GM23338 (cell line): ENCODE data around the gene IKZF3. TPM values are rescaled to one million over a fixed set of nuclear protein-coding genes. Genes with fewer than 3 reads are reported as not detected.

Source experiments
- ATAC-seq: fragments of 200-7000 bp; cut with Tn5 transposase; 3 replicates; pipeline ENCODE4 v1.9.1; 2020
- DNase-seq: peaks from one replicate; pipeline ENCODE4 v3.0.0-alpha.2; 2015; ENCODE audit warnings: low spot score
- H2AFZ ChIP-seq: fragments of 200-600 bp; sonication (generic); 2 replicates; pipeline ENCODE4 v1.8.0; 2016; ENCODE audit warnings: antibody characterized with exemption, mild to moderate bottlenecking, moderate library complexity
- H3F3A ChIP-seq: fragments of 200-600 bp; sonication (generic); replicated peaks from 2 replicates; pipeline ENCODE4 v1.8.0; 2017; ENCODE audit warnings: antibody characterized with exemption, mixed run types, low read depth
- H3K27ac ChIP-seq: fragments of 200-600 bp; sonication (generic); 2 replicates; pipeline ENCODE4 v1.6.1; 2016; ENCODE audit warnings: low read depth
- H3K27me3 ChIP-seq: fragments of 200-600 bp; sonication (generic); 2 replicates; pipeline ENCODE4 v1.8.0; 2016; ENCODE audit warnings: mild to moderate bottlenecking, mixed run types, moderate library complexity; ENCODE audit not compliant: insufficient read depth
- H3K36me3 ChIP-seq: fragments of 200-600 bp; sonication (generic); 2 replicates; pipeline ENCODE4 v1.8.0; 2016; ENCODE audit warnings: mild to moderate bottlenecking; ENCODE audit not compliant: insufficient read depth
- H3K4me1 ChIP-seq: fragments of 200-600 bp; sonication (generic); 2 replicates; pipeline ENCODE4 v1.8.0; 2016; ENCODE audit warnings: mild to moderate bottlenecking, moderate library complexity; ENCODE audit not compliant: insufficient read depth
- H3K4me2 ChIP-seq: fragments of 200-600 bp; sonication (generic); 2 replicates; pipeline ENCODE4 v1.7.1; 2017; ENCODE audit warnings: mixed run types
- H3K4me3 ChIP-seq: fragments of 200-600 bp; sonication (generic); 2 replicates; pipeline ENCODE4 v1.6.1; 2016; ENCODE audit warnings: mixed run types
- H3K79me2 ChIP-seq: fragments of 200-600 bp; sonication (generic); replicated peaks from 2 replicates; pipeline ENCODE4 v1.8.0; 2017; ENCODE audit warnings: mild to moderate bottlenecking; ENCODE audit not compliant: insufficient read depth
- H3K9me2 ChIP-seq: fragments of 200-600 bp; sonication (generic); 2 replicates; pipeline ENCODE4 v1.8.0; 2017; ENCODE audit not compliant: insufficient read depth
- H4K20me1 ChIP-seq: fragments of 200-600 bp; sonication (generic); replicated peaks from 2 replicates; pipeline ENCODE4 v1.8.0; 2017; ENCODE audit warnings: mild to moderate bottlenecking; ENCODE audit not compliant: insufficient read depth
- H3K27ac Mint-ChIP-seq: 2 replicates; pipeline ENCODE4 v1.8.0; 2020; ENCODE audit warnings: inconsistent platforms, mild to moderate bottlenecking, moderate library complexity, mixed read lengths
- H3K27me3 Mint-ChIP-seq: 3 replicates; pipeline ENCODE4 v1.8.0; 2022; ENCODE audit warnings: low read depth, mild to moderate bottlenecking, moderate library complexity, mixed read lengths, inconsistent platforms; ENCODE audit not compliant: insufficient read depth, poor library complexity
- H3K36me3 Mint-ChIP-seq: 3 replicates; pipeline ENCODE4 v1.8.0; 2021; ENCODE audit warnings: low read depth, mild to moderate bottlenecking, inconsistent platforms, moderate library complexity, mixed read lengths
- H3K4me1 Mint-ChIP-seq: 3 replicates; pipeline ENCODE4 v1.8.0; 2020; ENCODE audit warnings: mild to moderate bottlenecking, inconsistent platforms, mixed read lengths
- H3K4me3 Mint-ChIP-seq: 3 replicates; pipeline ENCODE4 v1.8.0; 2021; ENCODE audit warnings: moderate library complexity, mild to moderate bottlenecking, inconsistent platforms, mixed read lengths
- H3K9me3 Mint-ChIP-seq: 3 replicates; pipeline ENCODE4 v1.8.0; 2020; ENCODE audit warnings: moderate library complexity, mild to moderate bottlenecking, inconsistent platforms, mixed read lengths
- CREB1 ChIP-seq: fragments of 250-450 bp; sonication (Bioruptor Pico); IDR thresholded peaks from 2 replicates; pipeline ENCODE4 v1.5.0; 2020; ENCODE audit warnings: low read depth, mild to moderate bottlenecking, moderate library complexity
- JUNB ChIP-seq: IDR thresholded peaks from one replicate; pipeline ENCODE4 v1.6.1; 2016; ENCODE audit warnings: antibody characterized with exemption; ENCODE audit not compliant: unreplicated experiment
- ZNF114 ChIP-seq: fragments of 250-450 bp; sonication (Bioruptor Pico); IDR thresholded peaks from 2 replicates; pipeline ENCODE4 v1.5.0; 2020; ENCODE audit warnings: mild to moderate bottlenecking, moderate library complexity
- polyA plus RNA-seq: library from polyadenylated mRNA; unstranded; fragments of >200 nt; fragmentation: Nextera tagmentation; extraction: Ambion mirVana; gene quantifications from 2 replicates; pipeline ENCODE4 v1.2.1, GENCODE V29; 2016
- total RNA-seq: library from RNA; depleted of rRNA; stranded (reverse); fragments of >200 nt; shearing (Covaris generic); gene quantifications from 2 replicates; pipeline ENCODE4 v1.2.3, GENCODE V29; 2014
- TF ChIP-seq, protein P1 (sequence below): fragments of 250-450 bp; sonication (Bioruptor Pico); IDR thresholded peaks from 2 replicates; pipeline ENCODE4 v1.5.0; 2020; ENCODE audit warnings: mild to moderate bottlenecking, moderate library complexity
- TF ChIP-seq, protein P2 (sequence below): IDR thresholded peaks from 2 replicates; pipeline ENCODE4 v1.6.1; 2016; ENCODE audit warnings: antibody characterized with exemption

Gene IKZF3
- total and polyA plus RNA-seq, 2 experiments from 2014 or later, result 0.11 to 0.76 TPM

DNA sequence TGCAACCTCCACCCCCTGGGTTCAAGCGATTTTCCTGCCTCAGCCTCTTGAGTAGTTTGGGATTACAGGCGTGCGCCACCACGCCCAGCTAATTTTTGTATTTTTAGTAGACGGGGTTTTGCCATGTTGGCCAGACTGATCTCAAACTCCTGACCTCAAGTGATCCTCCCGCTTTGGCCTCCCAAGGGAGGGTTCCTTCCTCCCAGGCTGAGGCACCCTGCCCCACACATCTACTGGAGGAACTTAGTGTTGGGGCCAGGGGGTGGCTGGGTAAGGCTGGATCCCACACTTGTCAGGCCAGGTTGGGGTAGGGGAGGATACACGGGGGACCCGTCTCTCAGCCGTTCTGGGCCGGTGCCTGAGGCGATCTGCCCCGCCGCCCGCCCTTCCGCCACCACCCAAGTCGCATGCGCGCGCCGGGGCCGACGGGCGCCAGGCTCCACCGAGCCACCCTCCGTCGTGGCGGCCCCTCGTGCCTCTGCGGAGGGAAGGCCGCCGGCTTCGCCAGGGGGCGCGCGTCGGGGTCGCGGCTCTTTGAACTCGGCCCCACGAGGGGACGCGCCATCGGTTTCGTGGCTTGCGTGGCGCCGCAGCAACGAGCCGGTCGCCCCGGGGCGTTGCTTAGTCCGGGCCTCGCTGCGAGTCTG, 110.5 kb downstream of the IKZF3 start (continued):
- TF ChIP-seq, protein P1, sequence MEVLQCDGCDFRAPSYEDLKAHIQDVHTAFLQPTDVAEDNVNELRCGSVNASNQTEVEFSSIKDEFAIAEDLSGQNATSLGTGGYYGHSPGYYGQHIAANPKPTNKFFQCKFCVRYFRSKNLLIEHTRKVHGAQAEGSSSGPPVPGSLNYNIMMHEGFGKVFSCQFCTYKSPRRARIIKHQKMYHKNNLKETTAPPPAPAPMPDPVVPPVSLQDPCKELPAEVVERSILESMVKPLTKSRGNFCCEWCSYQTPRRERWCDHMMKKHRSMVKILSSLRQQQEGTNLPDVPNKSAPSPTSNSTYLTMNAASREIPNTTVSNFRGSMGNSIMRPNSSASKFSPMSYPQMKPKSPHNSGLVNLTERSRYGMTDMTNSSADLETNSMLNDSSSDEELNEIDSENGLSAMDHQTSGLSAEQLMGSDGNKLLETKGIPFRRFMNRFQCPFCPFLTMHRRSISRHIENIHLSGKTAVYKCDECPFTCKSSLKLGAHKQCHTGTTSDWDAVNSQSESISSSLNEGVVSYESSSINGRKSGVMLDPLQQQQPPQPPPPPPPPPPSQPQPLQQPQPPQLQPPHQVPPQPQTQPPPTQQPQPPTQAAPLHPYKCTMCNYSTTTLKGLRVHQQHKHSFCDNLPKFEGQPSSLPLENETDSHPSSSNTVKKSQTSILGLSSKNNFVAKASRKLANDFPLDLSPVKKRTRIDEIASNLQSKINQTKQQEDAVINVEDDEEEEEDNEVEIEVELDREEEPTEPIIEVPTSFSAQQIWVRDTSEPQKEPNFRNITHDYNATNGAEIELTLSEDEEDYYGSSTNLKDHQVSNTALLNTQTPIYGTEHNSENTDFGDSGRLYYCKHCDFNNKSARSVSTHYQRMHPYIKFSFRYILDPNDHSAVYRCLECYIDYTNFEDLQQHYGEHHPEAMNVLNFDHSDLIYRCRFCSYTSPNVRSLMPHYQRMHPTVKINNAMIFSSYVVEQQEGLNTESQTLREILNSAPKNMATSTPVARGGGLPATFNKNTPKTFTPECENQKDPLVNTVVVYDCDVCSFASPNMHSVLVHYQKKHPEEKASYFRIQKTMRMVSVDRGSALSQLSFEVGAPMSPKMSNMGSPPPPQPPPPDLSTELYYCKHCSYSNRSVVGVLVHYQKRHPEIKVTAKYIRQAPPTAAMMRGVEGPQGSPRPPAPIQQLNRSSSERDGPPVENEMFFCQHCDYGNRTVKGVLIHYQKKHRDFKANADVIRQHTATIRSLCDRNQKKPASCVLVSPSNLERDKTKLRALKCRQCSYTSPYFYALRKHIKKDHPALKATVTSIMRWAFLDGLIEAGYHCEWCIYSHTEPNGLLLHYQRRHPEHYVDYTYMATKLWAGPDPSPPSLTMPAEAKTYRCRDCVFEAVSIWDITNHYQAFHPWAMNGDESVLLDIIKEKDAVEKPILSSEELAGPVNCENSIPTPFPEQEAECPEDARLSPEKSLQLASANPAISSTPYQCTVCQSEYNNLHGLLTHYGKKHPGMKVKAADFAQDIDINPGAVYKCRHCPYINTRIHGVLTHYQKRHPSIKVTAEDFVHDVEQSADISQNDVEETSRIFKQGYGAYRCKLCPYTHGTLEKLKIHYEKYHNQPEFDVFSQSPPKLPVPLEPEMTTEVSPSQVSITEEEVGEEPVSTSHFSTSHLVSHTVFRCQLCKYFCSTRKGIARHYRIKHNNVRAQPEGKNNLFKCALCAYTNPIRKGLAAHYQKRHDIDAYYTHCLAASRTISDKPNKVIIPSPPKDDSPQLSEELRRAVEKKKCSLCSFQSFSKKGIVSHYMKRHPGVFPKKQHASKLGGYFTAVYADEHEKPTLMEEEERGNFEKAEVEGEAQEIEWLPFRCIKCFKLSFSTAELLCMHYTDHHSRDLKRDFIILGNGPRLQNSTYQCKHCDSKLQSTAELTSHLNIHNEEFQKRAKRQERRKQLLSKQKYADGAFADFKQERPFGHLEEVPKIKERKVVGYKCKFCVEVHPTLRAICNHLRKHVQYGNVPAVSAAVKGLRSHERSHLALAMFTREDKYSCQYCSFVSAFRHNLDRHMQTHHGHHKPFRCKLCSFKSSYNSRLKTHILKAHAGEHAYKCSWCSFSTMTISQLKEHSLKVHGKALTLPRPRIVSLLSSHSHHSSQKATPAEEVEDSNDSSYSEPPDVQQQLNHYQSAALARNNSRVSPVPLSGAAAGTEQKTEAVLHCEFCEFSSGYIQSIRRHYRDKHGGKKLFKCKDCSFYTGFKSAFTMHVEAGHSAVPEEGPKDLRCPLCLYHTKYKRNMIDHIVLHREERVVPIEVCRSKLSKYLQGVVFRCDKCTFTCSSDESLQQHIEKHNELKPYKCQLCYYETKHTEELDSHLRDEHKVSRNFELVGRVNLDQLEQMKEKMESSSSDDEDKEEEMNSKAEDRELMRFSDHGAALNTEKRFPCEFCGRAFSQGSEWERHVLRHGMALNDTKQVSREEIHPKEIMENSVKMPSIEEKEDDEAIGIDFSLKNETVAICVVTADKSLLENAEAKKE (CRISPR knock-in tag), result no peak
- TF ChIP-seq, protein P2, sequence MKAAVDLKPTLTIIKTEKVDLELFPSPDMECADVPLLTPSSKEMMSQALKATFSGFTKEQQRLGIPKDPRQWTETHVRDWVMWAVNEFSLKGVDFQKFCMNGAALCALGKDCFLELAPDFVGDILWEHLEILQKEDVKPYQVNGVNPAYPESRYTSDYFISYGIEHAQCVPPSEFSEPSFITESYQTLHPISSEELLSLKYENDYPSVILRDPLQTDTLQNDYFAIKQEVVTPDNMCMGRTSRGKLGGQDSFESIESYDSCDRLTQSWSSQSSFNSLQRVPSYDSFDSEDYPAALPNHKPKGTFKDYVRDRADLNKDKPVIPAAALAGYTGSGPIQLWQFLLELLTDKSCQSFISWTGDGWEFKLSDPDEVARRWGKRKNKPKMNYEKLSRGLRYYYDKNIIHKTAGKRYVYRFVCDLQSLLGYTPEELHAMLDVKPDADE, result no peak
- no peak for TF ChIP-seq CREB1
- no peak for TF ChIP-seq JUNB
- no peak for TF ChIP-seq ZNF114 (CRISPR knock-in tag)

DNA sequence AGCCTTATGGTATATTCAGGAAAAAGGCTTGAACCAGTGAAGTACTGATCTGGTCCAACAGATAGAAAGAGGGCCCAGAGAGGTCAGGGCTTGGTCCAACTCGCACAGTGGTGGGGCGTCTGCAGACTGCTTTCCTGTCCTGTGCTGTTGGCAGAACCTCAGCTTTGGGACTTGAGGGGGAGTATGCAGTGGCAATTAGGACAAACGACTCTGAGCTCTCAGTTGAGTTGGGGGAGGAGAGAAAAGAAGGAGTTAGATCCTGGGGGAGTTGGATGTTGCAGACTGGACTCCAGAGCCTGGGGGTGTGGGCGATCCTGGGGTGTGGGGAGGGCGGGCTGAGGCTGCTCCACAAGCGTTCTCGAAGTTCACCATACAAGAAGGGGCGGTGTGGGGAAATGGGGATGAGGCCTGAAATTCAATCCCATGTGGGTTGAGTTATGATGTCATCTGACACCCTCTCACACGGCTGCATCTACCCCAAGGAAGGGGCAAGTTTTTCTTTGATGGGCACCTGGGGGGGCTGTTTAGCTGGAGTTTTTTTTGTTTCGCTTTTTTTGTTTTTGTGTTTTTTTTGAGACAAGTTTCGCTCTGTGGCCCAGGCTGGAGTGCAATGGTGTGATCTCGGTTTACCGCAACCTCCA, 111.8 kb downstream of the IKZF3 start:
- H3K9me2 ChIP-seq, result no peaks in the 10 kb centered on the region
- Mint-ChIP-seq H3K27me3 (peaks cover 28% of the 10 kb centered on the region), H3K9me3 (no peaks in the 10 kb centered on the region; the same call in 2 of the 3 replicates), H3K4me3 (peak overlapping the region; percentile 21; the same call in 1 of the 3 replicates), H3K36me3 (peaks cover 1% of the 10 kb centered on the region; the same call in 1 of the 3 replicates), H3K27ac (no peak overlapping the region), H3K4me1 (peaks cover 45% of the 10 kb centered on the region)
- TF ChIP-seq, protein P2, result no peak
- peak; percentile 36; the same call in 1 of the 2 replicates for TF ChIP-seq CREB1
- H3K27me3 ChIP-seq, result peaks cover 18% of the 10 kb centered on the region
- H3K27ac ChIP-seq, result no peak overlapping the region
- ATAC-seq (no peak), DNase-seq (peak; percentile 42)
- no peak overlapping the region; the same call in 1 of the 2 replicates for H2AFZ ChIP-seq
- H3K4me1 ChIP-seq, result peaks cover 20% of the 10 kb centered on the region; the same call in 1 of the 2 replicates
- no peaks in the 10 kb centered on the region for H3K36me3 ChIP-seq
- no peak overlapping the region for H3K4me3 ChIP-seq
- H4K20me1 ChIP-seq, result no peaks in the 10 kb centered on the region
- peak overlapping the region; percentile 49; the same call in 1 of the 2 replicates for H3K4me2 ChIP-seq
- peaks cover 14% of the 10 kb centered on the region for H3F3A ChIP-seq
- no peaks in the 10 kb centered on the region for H3K79me2 ChIP-seq
